Duodenal mucosa (tissue), 2 donors: Measurements from ENCODE around the gene DDA1.
"Not testable (repeated sequence)": the region's sequence is repeated elsewhere in the genome, so short reads cannot be mapped to it uniquely, and the experiment has no call there.

Experiments used
- H3K27ac ChIP-seq: one replicate; pipeline ENCODE4 v1.7.0; 2013; ENCODE audit warnings: low read depth, low read length
- H3K27me3 ChIP-seq, 2 donors: one replicate each; pipeline ENCODE4 v1.7.0; 2013; ENCODE audit warnings: low read length in 2 of 2, control low read depth in 1 of 2; ENCODE audit not compliant: insufficient read depth in 2 of 2, control insufficient read depth in 1 of 2
- H3K36me3 ChIP-seq, 2 donors: one replicate each; pipeline ENCODE4 v1.7.0; 2013; ENCODE audit warnings: low read length in 2 of 2, control low read depth in 1 of 2; ENCODE audit not compliant: insufficient read depth in 2 of 2, control insufficient read depth in 1 of 2
- H3K4me1 ChIP-seq, 2 donors: one replicate each; pipeline ENCODE4 v1.7.0; 2013; ENCODE audit warnings: low read length in 2 of 2, control low read depth in 1 of 2; ENCODE audit not compliant: insufficient read depth in 2 of 2, control insufficient read depth in 1 of 2
- H3K4me3 ChIP-seq, 2 donors: one replicate each; pipeline ENCODE4 v1.7.0; 2013; ENCODE audit warnings: low read length in 2 of 2, low read depth in 1 of 2
- H3K9ac ChIP-seq, 2 donors: one replicate each; pipeline ENCODE4 v1.7.0; 2013; ENCODE audit warnings: low read length in 2 of 2, low read depth in 1 of 2
- H3K9me3 ChIP-seq, 2 donors: one replicate each; pipeline ENCODE4 v1.7.0; 2013; ENCODE audit warnings: low read length in 2 of 2, control low read depth in 1 of 2; ENCODE audit not compliant: control insufficient read depth in 1 of 2

The DDA1 gene

GRCh38 chr19:17286752-17287151, 22.6 kb upstream of the DDA1 start:
- no peaks in the 10 kb centered on the region for H3K36me3 ChIP-seq
- no peak overlapping the region for H3K4me3 ChIP-seq
- H3K27me3 ChIP-seq: peaks cover 0 to 3% of the 10 kb centered on the region in 2 donors
- no peak overlapping the region for H3K27ac ChIP-seq
- H3K9me3 ChIP-seq: no peaks in the 10 kb centered on the region
- peaks cover 7 to 9% of the 10 kb centered on the region in 2 donors for H3K4me1 ChIP-seq
- no peak overlapping the region for H3K9ac ChIP-seq

GRCh38 chr19:17289489-17289888, 19.9 kb upstream of the DDA1 start:
- H3K9ac ChIP-seq: no peak overlapping the region
- H3K27ac ChIP-seq: no peak overlapping the region
- H3K4me1 ChIP-seq: peaks cover 0 to 9% of the 10 kb centered on the region in 2 donors
- no peaks in the 10 kb centered on the region for H3K36me3 ChIP-seq
- H3K27me3 ChIP-seq: peaks cover 0 to 3% of the 10 kb centered on the region in 2 donors
- H3K9me3 ChIP-seq: no peaks in the 10 kb centered on the region
- no peak overlapping the region for H3K4me3 ChIP-seq

- peak overlapping the region; percentile 48 to 64 for H3K9ac ChIP-seq
- H3K4me3 ChIP-seq: peak overlapping the region; percentile 83 to 88
- H3K4me1 ChIP-seq: peaks cover 0 to 9% of the 10 kb centered on the region in 2 donors
- H3K36me3 ChIP-seq: no peaks in the 10 kb centered on the region
- H3K27ac ChIP-seq: peak overlapping the region; percentile 25
- H3K27me3 ChIP-seq: no peaks in the 10 kb centered on the region
- H3K9me3 ChIP-seq: no peaks in the 10 kb centered on the region
Measured at GRCh38 chr19:17292301-17293074, 16.9 kb upstream of the DDA1 start.

GRCh38 chr19:17293605-17294004, 15.8 kb upstream of the DDA1 start:
- peaks cover 0 to 9% of the 10 kb centered on the region in 2 donors for H3K4me1 ChIP-seq
- H3K27me3 ChIP-seq: no peaks in the 10 kb centered on the region
- no peak overlapping the region for H3K9ac ChIP-seq
- H3K4me3 ChIP-seq: no peak overlapping the region
- H3K36me3 ChIP-seq: no peaks in the 10 kb centered on the region
- H3K9me3 ChIP-seq: peaks cover 3% of the 10 kb centered on the region in 2 donors
- no peak overlapping the region for H3K27ac ChIP-seq

- Histone ChIP-seq H3K27me3 (no peaks in the 10 kb centered on the region), H3K9ac (no peak overlapping the region), H3K27ac (no peak overlapping the region), H3K9me3 (peaks cover 3% of the 10 kb centered on the region in 2 donors), H3K4me3 (no peak overlapping the region), H3K4me1 (peaks cover 0 to 9% of the 10 kb centered on the region in 2 donors), H3K36me3 (no peaks in the 10 kb centered on the region)
Measured at GRCh38 chr19:17294051-17294891, 15.1 kb upstream of the DDA1 start.

- not testable (repeated sequence) for H3K9ac ChIP-seq, H3K4me3 ChIP-seq, H3K27ac ChIP-seq, H3K27me3 ChIP-seq, H3K4me1 ChIP-seq, H3K36me3 ChIP-seq, H3K9me3 ChIP-seq
Measured at GRCh38 chr19:17295551-17295950, 13.8 kb upstream of the DDA1 start.

GRCh38 chr19:17296273-17296672, 13.1 kb upstream of the DDA1 start:
- H3K27me3 ChIP-seq: no peaks in the 10 kb centered on the region
- H3K4me3 ChIP-seq: no peak overlapping the region
- H3K4me1 ChIP-seq: peaks cover 0 to 9% of the 10 kb centered on the region in 2 donors
- H3K36me3 ChIP-seq: no peaks in the 10 kb centered on the region
- H3K27ac ChIP-seq: no peak overlapping the region
- peaks cover 3% of the 10 kb centered on the region in 2 donors for H3K9me3 ChIP-seq
- H3K9ac ChIP-seq: no peak overlapping the region

GRCh38 chr19:17296976-17297375, 12.4 kb upstream of the DDA1 start:
- Histone ChIP-seq H3K36me3 (no peaks in the 10 kb centered on the region), H3K27ac (no peak overlapping the region), H3K9ac (no peak overlapping the region), H3K27me3 (no peaks in the 10 kb centered on the region), H3K9me3 (peaks cover 3% of the 10 kb centered on the region in 2 donors), H3K4me3 (no peak overlapping the region), H3K4me1 (peaks cover 0 to 7% of the 10 kb centered on the region in 2 donors)

GRCh38 chr19:17300992-17301619, 8.3 kb upstream of the DDA1 start:
- Histone ChIP-seq H3K9ac (no peak overlapping the region), H3K27me3 (no peaks in the 10 kb centered on the region), H3K9me3 (peaks cover 3% of the 10 kb centered on the region in 2 donors), H3K4me1 (peaks cover 16 to 23% of the 10 kb centered on the region in 2 donors), H3K27ac (no peak overlapping the region), H3K4me3 (no peak overlapping the region), H3K36me3 (no peaks in the 10 kb centered on the region)
